Activated CD4-positive, CD25-positive, alpha-beta regulatory T cell (primary cell): ENCODE measurements around the gene CAMP.
"Not testable (repeated sequence)": the region's sequence is repeated elsewhere in the genome, so short reads cannot be mapped to it uniquely, and the experiment has no call there.

Experiments used
- DNase-seq, 4 experiments: peaks; one replicate each; lab custom pipeline; 2025; lab: John Stamatoyannopoulos, UW

The CAMP gene

GRCh38 chr3:48256557-48256956, 33.3 kb downstream of the CAMP start:
- DNase-seq = no peak

- DNase-seq = no peak
Measured at GRCh38 chr3:48258530-48258929, 35.2 kb downstream of the CAMP start.

- no peak for DNase-seq
Measured at GRCh38 chr3:48267782-48268181, 44.5 kb downstream of the CAMP start.

- peak; percentile 39 to 63 (median 54) for DNase-seq
Measured at GRCh38 chr3:48268381-48268935, 45.2 kb downstream of the CAMP start.

GRCh38 chr3:48268936-48269561, 45.8 kb downstream of the CAMP start:
- DNase-seq = no peak

GRCh38 chr3:48269592-48269991, 46.3 kb downstream of the CAMP start:
- DNase-seq = no peak

GRCh38 chr3:48270306-48270705, 47.0 kb downstream of the CAMP start:
- no peak for DNase-seq

- not testable (repeated sequence) for DNase-seq
Measured at GRCh38 chr3:48271223-48271622, 47.9 kb downstream of the CAMP start.

- DNase-seq = no peak
Measured at GRCh38 chr3:48271763-48272498, 48.6 kb downstream of the CAMP start.

GRCh38 chr3:48273594-48274211, 50.4 kb downstream of the CAMP start:
- DNase-seq = peak in 3 of 4 experiments; percentile 8 to 16 (median 9)

GRCh38 chr3:48274452-48274851, 51.2 kb downstream of the CAMP start:
- DNase-seq = no peak
